Middle frontal gyrus (tissue), 1 donor: ENCODE data around the gene TMPRSS3.

ENCODE experiments used
- DNase-seq: peaks from one replicate; pipeline ENCODE4 v3.0.0-alpha.2; 2015; ENCODE audit warnings: low spot score; ENCODE audit errors: extremely low spot score

Gene TMPRSS3

GRCh38 chr21:42374457-42374856 lies 21.4 kb downstream of the TMPRSS3 start:
- DNase-seq: no peak

GRCh38 chr21:42373908-42374455 lies 21.9 kb downstream of the TMPRSS3 start:
- DNase-seq: no peak

GRCh38 chr21:42373196-42373907 lies 22.5 kb downstream of the TMPRSS3 start:
- DNase-seq: no peak

GRCh38 chr21:42370894-42371654 lies 24.8 kb downstream of the TMPRSS3 start:
- no peak for DNase-seq

- no peak for DNase-seq
Measured at GRCh38 chr21:42369821-42370220, 26.0 kb downstream of the TMPRSS3 start.

- DNase-seq: no peak
Measured at GRCh38 chr21:42367367-42368165, 28.3 kb downstream of the TMPRSS3 start.

GRCh38 chr21:42366292-42367010 lies 29.4 kb downstream of the TMPRSS3 start, which contains the start of gene TFF1:
TSS of gene TFF1 (minus strand) at chr21:42366535. CDS start at chr21:42366495, 40 bp downstream.
- DNase-seq: no peak

GRCh38 chr21:42365770-42366169 lies 30.1 kb downstream of the TMPRSS3 start:
- no peak for DNase-seq

- no peak for DNase-seq
Measured at GRCh38 chr21:42364304-42364865, 31.5 kb downstream of the TMPRSS3 start.

- no peak for DNase-seq
Measured at GRCh38 chr21:42363312-42363711, 32.5 kb downstream of the TMPRSS3 start.

GRCh38 chr21:42362700-42363099 lies 33.2 kb downstream of the TMPRSS3 start:
- no peak for DNase-seq

- no peak for DNase-seq
Measured at GRCh38 chr21:42362198-42362597, 33.7 kb downstream of the TMPRSS3 start.

GRCh38 chr21:42361286-42361685 lies 34.6 kb downstream of the TMPRSS3 start:
- DNase-seq: no peak

- no peak for DNase-seq
Measured at GRCh38 chr21:42360317-42360716, 35.5 kb downstream of the TMPRSS3 start.

- no peak for DNase-seq
Measured at GRCh38 chr21:42358937-42359336, 36.9 kb downstream of the TMPRSS3 start.

GRCh38 chr21:42358261-42358660 lies 37.6 kb downstream of the TMPRSS3 start:
- no peak for DNase-seq

GRCh38 chr21:42357307-42357706 lies 38.5 kb downstream of the TMPRSS3 start:
- DNase-seq: no peak

GRCh38 chr21:42356650-42357049 lies 39.2 kb downstream of the TMPRSS3 start:
- DNase-seq: no peak

- no peak for DNase-seq
Measured at GRCh38 chr21:42356046-42356445, 39.8 kb downstream of the TMPRSS3 start.

- no peak for DNase-seq
Measured at GRCh38 chr21:42353623-42354022, 42.2 kb downstream of the TMPRSS3 start.
